ENCODE measurements around the gene COL4A5.
"Not testable (repeated sequence)": the region's sequence is repeated elsewhere in the genome, so short reads cannot be mapped to it uniquely, and the experiment has no call there.

COL4A5 gene

DNA sequence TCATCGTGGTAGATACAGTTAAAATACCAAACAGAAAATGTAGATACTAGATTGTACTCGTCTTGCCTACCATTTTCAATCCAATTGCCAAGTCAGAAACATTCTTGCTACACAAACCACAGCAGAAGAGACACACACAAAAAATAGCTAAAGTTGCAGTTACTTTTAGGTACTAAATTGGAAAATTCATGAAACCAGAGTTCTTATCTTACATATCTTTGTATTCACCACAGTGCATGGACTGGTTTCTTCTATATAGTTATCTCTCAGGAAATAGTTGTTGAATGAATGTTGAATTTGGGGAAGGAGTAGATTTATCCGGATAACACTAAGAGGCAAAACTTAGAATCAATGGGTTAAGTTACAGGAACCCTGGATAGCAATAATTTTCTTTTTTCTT, 14.2 kb downstream of the COL4A5 start:
- in situ Hi-C loops (cut with HindIII; ENCODE audit: low sequenced_read_pairs) = no loop called here

DNA sequence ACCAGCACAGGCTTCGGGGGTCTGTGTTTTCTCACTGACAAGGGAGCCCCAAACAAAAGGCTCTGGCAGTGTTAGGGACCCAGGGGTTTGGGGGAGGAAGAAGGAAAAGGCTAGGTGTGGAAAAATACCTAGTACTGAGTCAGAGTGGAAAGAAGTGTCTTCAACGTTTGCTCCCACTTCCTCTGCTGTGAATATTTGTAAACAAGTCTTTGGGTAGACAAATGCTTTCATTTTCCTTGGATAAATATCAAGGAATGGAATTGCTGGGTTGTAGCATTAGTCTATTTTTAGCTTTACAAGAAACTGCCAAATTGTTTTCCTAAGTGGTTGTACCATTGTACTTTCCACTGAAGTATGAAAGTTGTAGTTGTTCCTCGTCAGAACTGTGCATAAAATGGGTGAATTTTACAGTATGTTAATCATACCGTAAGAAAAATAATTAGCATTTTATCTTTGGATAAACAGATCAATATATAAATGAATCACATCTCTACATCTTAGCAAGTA, 17.4 kb downstream of the COL4A5 start:
- in situ Hi-C loops (cut with HindIII; ENCODE audit: low sequenced_read_pairs) = no loop called here

DNA sequence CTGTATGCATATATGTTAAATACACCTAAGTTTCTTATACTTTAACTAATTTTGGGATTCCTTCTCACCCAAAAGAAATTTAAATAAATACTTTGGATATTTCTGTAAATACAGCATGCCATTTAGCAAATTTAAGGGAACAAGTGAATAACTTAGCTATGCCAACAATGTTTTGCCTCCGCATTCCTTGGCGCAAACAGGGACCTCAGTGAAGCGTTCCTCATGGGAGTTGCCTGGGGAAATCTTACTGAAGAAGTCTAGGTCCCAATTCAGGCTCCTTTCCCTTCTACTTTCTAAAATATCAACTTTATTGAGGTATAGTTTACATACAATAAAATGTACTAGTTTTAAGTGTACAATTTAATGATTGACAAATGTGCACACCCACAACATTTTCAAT, 25.0 kb downstream of the COL4A5 start:
- in situ Hi-C loops (cut with HindIII; ENCODE audit: low sequenced_read_pairs) = no loop called here

DNA sequence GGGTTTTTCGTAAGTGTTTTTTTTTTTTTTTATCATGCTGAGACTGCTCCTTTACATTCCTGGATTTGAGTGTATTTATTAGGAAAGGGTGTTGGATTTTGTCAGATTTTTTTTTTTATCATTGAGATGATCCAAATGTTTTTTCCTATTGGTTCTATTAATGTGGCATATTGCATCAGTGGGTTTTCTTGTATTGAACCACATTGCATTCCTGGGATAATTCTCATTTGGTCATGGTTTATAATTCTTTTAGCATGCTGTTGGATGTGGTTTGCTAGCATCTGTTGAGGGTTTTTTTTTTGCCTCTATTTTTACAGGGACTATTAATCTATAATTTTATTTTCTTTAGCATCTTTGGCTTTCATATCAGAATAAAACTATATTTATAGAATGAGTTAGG, 28.8 kb downstream of the COL4A5 start:
- in situ Hi-C loops (cut with HindIII; ENCODE audit: low sequenced_read_pairs) = no loop called here

DNA sequence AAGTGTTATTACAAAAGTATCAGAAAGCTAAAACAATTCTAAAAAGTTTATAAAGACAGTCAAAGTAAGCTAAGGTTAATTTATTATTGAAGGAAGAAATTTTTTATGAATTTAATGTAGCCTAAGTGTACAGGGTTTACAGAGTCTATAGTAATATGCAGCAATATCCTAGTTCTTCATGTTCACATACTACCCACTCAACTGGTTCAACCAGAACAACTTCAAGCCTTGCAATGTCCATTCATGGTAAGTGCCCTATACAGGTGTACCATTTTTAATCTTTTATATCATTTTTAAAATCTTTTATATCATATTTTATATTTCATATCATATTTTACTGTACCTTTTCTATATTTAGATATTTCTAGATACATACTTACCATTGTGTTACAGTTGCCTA, 34.3 kb downstream of the COL4A5 start:
- in situ Hi-C loops (cut with HindIII; ENCODE audit: low sequenced_read_pairs) = no loop called here

DNA sequence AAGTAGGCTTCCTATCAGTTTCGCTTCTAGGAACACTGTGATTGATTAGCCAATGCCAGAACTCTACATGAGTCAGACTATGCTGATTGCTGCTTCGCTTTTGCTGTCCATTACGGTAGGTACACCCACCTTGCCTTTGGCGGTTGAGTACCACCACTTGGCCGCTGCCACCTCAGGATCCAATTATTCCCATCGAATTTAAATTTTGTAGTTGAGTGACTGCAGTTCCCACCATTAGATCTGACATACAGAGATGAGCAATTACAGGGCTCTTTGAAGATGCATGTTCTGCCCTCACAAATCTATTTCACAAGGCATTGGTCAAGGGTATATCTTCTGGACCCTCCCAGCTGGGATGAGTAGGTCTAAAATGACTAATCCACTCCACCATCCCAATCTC, 41.9 kb downstream of the COL4A5 start:
- in situ Hi-C loops (cut with HindIII; ENCODE audit: low sequenced_read_pairs) = not testable (repeated sequence)

DNA sequence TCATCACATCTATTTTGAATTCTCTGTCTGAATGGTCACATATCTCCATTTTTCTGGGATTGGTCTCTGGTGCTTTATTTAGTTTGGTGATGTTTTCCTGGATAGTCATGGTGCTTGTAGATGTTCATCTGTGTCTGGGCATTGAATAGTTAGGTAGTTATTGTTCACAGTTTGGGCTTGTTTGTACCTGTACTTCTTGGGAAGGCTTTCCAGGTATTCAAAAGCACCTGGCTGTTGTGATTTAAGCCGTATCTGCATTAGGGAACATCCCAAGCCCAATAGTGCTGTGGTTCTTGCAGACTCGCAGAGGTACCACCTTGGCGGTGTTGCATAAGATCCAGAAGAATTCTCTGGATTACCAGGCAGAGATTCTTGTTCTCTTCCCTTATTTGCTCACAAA, 44.6 kb downstream of the COL4A5 start:
- in situ Hi-C loops (cut with HindIII; ENCODE audit: low sequenced_read_pairs) = no loop called here

DNA sequence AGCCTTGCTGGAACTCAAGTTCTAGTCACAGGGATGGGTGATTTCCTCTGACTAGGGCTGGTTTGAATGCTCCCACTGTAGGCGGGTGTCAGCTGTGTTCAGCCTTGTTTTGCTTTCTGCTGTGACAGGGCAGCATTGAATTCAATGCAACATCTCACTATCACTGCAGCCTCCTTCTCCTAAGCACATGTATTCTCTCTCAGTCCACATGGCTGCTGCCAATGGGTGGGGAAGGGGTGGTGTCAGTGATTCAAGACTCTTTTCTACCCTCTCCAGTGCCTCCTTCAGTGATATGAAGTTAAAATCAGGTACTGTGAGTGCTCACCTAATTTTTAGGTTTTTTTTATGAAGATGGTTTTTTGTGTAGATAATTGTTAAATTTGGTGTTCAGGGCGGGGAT, 46.3 kb downstream of the COL4A5 start:
- in situ Hi-C loops (cut with HindIII; ENCODE audit: low sequenced_read_pairs) = no loop called here

DNA sequence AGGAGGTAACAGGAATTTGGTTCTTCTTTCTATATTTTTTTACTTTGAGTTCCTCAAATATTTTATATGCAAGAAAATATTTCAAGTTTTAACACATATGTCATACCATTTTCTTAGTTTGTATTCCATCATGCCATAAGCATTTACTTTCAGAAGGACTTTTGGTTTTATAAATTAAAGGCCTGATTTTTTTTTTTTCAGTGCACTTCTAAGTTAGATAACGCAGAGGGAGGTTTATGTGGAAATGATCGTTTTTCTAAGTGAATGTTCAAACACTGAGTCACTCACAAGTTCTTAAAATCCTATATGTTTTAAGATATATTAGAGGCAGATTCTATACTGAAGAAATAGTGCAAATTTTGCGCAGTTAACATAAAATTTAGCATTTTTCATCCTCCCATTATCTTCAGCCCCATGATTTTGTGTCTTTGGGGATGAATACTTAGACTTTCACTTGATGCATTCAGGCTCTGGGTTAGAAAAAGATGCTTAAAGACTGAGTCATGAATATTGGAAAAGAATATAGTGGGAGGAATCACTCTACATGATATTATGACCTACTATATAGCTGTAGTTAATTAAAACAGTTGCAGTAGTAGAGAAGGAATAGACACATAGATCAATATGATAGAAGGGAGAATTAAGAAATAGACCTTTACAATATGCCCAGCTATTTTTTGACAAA, 54.9 kb downstream of the COL4A5 start:
- in situ Hi-C loops (cut with HindIII; ENCODE audit: low sequenced_read_pairs) = no loop called here

DNA sequence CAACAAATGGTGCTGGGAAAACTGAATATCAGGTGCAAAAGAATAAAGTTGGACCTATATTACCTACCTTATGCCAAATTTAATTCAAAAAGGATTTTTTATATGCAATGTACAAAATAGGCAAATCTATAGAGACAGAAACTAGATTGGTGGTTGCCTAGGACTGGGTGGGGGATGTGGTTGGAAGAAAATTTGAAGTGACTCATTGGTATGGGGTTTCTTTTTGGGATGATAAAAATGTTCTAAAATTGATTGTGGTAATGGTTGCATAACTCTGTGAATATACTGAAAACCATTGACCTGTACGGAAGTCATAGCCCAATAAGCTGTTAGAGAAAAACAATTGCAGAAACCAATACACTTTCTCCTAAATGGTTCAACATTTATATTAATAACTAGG, 72.1 kb downstream of the COL4A5 start:
- in situ Hi-C loops (cut with HindIII; ENCODE audit: low sequenced_read_pairs) = no loop called here

DNA sequence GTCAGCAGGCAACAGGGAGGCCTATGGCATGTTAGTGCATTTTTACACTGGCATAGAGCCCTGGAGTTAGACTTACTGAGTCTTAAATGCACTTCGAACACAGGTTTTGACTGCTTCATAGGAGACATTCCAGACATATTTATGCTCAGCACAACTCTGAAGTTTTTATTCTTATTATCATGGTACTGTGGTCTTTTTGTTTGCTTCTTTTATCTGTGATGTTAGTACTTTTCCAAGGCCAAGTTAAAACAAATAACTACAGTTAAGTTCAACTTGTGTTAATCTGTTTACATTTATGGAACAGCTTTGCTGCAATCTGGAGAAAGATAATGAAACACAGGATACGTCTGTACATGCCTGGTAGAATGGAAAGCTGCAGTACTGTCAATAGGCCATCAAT, 76.5 kb downstream of the COL4A5 start:
- in situ Hi-C loops (cut with HindIII; ENCODE audit: low sequenced_read_pairs) = no loop called here

DNA sequence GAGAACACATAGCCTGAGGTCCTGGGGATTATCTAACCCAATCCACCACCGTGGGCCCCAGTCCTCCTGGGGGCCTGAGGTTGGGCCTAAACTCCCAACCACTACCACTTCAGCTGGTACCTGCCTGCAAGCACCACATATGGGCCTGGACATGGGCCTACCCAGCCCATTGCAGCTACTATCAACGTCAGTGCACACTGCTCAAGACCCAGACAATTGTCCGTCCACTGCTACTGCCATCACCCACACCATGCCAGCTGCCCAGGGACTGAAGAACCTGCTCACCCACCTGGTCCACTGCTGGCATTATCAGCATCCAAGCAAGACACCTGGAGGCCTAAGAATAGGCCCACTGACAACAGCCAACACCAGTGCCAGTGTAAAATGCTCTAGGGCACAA, 88.1 kb downstream of the COL4A5 start:
- in situ Hi-C loops (cut with HindIII; ENCODE audit: low sequenced_read_pairs) = no loop called here

DNA sequence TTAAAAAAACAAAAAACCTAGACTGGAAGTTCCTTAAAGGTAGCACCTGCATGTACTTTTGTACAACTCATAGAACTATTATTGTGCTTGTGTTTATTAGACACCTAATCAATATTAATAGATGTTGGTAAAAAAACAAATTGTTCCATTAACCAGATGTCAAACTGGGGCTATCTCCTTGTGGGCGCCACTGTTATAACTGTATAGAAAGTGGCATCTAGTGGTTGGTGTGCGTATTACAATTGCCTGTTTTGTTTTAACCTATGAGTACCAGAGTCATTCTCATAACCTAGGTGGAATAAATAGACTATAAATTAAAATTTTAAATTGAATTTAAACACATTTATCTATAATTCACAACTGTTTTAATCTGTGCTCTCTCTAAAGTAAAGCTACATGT, 97.4 kb downstream of the COL4A5 start:
- in situ Hi-C loops (cut with HindIII; ENCODE audit: low sequenced_read_pairs) = no loop called here

DNA sequence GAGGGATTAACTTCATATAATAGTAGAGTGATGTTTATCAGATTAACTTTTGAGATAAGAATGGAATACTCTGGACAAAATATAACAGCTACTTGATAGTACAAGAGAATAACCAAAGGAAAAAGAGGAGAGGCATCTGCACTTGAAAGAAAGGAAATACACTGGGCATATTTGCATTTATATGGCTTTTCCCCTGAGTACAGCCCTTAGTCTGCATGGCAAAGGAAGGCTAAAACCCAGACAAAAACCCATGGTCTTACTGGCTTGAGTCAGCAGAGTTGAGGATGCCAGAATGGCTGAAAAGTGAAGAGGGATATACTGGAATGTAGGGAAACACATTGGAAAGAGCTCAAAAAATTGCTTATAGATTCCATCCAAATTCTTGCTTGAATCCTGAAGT, 101.6 kb downstream of the COL4A5 start:
- in situ Hi-C loops (cut with HindIII; ENCODE audit: low sequenced_read_pairs) = no loop called here

DNA sequence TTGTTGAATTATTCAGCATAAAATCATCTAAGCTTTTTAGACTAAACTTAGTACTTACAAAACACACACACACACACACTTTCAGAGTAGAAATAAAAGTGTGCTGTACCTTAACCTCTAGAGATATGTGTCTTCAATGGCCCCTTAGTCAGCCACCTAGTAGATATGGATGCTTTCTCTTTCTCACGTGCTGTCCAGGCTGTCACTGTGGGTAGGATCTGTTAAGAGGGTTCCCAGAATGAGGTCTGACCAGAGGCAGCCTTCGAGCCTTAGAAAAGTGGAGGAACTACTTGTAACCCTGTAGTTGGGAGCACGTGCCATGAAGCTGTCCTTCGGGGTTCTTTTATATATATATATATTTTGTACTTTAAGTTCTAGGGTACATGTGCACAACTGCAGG, 117.9 kb downstream of the COL4A5 start:
- in situ Hi-C loops (cut with HindIII; ENCODE audit: low sequenced_read_pairs) = no loop called here

DNA sequence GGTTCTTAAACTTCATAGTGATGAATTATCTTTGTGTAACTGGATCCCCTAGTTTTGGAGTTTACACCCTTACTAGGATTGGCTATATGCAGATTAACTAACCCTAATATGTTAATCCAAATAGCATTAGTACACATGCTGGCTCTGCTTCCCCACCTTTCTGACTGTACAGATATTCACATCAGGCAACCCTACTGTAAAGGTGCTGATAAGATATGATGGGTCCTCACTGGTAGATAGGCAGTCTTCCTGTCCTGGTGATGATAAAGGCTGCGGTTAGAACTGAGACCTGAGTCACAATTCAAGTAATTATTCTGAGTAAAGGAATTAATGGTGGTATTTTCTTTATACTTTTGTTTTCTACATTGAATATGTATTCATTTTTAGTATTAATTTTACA, 118.6 kb downstream of the COL4A5 start:
- in situ Hi-C loops (cut with HindIII; ENCODE audit: low sequenced_read_pairs) = no loop called here

DNA sequence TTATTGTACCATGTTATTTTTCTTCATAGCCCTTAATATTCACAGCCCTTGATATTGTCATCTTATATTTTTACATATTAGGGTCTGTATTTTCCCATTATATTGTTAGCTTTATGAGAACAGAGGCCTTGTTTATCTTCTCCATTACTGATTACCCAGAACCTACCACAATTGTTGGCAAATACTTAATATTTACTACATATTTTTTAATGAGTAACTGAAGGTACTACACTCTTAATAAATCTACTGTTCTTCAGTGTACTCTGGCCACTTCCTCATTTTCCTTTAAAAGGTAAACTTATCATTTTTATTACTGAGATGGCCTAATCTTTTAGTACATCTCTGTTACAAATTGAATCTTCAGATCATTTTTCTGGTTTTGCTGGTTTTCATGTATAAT, 133.5 kb downstream of the COL4A5 start:
- in situ Hi-C loops (cut with HindIII; ENCODE audit: low sequenced_read_pairs) = no loop called here

DNA sequence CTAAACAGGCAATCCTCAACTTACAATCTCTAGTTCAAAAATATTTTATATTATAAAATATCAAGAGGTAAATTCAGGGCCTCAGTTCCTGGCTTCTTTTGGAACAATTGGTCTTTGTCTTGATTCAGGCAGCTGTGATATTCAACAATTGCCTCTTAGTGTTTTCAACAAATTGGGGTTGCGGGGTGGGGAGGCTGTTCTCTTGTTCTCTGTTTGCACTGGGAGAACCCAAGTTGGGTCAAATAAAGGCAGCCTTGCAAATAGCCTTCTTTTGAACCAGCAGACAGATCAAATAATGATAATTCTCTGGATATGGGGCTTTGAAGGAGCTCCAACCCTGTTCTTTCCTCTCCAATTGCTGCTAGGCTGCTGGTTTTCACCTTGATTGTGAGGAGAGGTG, 142.5 kb downstream of the COL4A5 start:
- in situ Hi-C loops (cut with HindIII; ENCODE audit: low sequenced_read_pairs) = no loop called here

DNA sequence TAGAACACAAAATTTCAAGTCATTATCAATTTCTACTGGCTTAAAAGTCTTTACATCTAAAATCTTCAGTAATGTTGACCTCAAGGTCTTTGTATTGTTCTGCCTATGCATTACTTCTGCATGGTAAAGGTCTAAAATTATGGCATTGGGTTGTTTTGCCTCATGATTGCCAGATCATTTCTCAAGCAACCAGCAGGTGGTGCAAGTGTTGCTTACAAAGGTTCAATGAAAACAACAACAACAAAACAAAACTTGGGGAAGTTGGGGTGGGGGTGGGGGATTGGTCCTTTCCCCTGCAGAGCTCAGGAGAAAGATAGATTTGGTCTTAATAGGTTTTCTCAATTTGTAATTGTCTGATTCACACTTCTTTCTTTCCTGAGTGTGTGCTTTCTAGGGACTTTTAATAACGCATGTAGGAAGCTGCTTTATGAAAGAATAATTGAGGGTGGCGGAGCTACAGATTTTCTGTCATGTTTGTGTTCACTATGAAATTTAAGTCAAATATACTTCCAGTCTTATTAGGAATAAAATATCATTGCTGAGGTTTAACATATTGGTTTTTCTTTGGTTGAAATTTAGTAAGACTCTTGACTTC, 145.1 kb downstream of the COL4A5 start:
- in situ Hi-C loops (cut with HindIII; ENCODE audit: low sequenced_read_pairs) = no loop called here

DNA sequence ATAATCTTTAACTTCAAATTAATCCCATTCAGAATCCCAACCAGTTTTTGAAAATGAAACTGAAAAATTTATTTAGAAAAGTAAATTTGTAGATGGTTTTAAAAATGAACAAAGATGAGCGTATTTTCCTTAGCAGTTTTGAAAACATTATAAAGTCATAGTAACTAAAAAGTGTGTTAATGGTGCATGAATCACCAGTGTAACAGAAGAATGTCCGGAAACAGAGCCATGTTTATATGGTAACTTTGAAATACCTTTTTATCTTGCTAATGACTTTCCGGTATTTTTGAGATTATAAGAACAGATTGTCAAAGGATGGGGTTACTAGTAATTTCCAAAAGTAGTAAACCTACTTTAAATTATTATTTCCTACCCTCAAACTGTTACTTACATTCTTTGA, 150.9 kb downstream of the COL4A5 start:
- in situ Hi-C loops (cut with HindIII; ENCODE audit: low sequenced_read_pairs) = no loop called here

DNA sequence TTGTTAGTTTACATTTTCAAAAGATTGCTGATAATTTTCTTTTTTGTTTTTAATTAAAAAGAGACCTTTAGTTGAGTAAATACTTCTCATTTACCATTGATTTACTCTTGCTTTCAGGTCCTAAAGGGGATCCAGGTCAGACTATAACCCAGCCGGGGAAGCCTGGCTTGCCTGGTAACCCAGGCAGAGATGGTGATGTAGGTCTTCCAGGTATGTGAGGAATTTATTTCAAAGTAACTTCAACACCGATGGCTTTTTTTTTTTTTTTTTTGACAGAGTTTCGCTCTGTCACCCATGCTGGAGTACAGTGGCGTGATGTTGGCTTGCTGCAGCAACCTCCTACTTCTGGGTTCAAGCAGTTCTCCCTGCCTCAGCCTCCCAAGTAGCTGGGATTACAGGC, 161.6 kb downstream of the COL4A5 start:
- in situ Hi-C loops (cut with HindIII; ENCODE audit: low sequenced_read_pairs) = no loop called here

DNA sequence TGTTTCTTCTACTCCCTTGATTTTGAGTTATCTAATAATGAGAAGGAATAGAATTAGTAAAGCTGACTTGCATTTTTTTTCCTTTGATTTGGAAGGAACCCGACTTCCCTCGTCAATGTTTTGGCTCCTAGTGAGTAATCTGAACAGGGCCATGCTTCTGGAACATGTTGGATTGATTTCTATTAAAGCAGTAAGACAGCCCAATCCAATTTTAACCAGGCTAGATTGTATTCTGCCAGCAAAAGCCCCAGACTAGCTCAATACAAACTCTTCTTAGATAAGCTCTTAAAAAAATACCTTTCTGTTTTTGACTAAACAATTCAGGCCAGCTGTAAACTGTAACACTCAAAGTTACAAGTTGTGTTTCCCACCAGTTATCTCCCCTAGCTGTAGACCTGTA, 170.5 kb downstream of the COL4A5 start:
- in situ Hi-C loops (cut with HindIII; ENCODE audit: low sequenced_read_pairs) = no loop called here

DNA sequence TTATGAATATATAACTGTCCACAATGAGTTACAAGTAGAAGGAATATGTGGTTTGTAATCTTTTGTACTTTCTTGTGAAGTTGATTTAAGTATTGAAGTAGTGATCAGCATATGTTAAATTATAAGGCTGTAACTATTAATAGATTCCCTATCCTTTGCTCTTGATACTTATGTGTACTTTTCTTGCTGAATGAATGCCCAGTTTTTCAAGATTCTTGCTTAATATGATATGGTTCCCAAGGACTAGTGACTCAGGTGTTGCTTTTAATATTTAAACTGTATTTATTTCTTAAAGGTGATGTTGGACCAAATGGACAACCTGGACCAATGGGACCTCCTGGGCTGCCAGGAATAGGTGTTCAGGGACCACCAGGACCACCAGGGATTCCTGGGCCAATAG, 175.0 kb downstream of the COL4A5 start:
- in situ Hi-C loops (cut with HindIII; ENCODE audit: low sequenced_read_pairs) = no loop called here
